ENCODE measurements around the gene TRIM33. TPM values are rescaled to one million over a fixed set of nuclear protein-coding genes. Genes with fewer than 3 reads are reported as not detected.
"Not testable (repeated sequence)": the region's sequence is repeated elsewhere in the genome, so short reads cannot be mapped to it uniquely, and the experiment has no call there.

TRIM33 gene
- total RNA-seq, 1 donor from 2014 or later = 15.3 TPM

DNA sequence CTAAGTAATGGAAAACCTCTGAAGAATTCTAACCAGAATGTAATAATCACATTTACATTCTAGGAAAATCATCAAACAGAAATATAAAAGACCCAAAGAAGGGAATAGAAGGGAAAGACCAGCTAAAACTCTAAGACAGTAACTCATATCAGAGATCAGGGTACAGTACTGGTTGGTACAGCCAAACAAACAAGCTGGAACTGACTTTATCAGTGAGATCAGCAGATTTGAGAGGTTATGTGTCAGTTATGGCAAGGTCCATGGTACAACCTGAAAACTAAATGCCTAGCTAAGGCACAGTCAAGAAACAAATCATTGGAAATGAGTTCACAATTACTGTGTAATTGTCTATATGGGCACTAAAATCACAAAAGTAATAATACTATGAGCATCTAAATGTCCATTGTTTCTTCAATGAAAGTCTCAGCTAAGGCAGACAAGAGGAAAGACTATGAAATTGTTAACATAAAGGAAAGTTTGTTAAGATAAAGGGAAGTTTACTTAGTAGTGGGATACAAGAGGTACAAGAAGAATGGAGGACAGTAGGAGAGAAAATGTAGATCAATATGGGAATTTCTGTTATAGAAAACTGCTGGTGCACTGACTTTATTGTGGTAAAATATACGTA is 75.8 kb downstream of the TRIM33 start:
- DNase-seq (ENCODE audit: low read depth) = no peak

DNA sequence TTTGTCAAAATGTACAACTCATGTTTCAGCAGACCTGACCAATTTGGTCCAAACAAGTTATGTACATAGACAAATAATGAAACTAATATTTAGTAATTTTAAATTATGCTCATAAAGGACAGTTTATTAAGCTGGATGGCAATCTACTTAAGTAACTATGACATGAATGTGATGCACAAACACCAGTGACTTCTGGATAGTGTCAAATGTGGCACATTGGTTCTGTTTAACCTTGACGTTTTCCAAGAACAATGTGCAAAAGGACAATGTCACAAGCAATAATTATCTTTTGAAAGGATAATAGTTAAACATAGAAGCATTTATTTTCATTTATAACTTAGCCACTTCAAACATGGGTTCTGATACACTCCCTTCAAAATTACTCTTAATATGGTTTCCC is 80.0 kb downstream of the TRIM33 start:
- DNase-seq (ENCODE audit: low read depth) = no peak
- TF ChIP-seq, protein P1, sequence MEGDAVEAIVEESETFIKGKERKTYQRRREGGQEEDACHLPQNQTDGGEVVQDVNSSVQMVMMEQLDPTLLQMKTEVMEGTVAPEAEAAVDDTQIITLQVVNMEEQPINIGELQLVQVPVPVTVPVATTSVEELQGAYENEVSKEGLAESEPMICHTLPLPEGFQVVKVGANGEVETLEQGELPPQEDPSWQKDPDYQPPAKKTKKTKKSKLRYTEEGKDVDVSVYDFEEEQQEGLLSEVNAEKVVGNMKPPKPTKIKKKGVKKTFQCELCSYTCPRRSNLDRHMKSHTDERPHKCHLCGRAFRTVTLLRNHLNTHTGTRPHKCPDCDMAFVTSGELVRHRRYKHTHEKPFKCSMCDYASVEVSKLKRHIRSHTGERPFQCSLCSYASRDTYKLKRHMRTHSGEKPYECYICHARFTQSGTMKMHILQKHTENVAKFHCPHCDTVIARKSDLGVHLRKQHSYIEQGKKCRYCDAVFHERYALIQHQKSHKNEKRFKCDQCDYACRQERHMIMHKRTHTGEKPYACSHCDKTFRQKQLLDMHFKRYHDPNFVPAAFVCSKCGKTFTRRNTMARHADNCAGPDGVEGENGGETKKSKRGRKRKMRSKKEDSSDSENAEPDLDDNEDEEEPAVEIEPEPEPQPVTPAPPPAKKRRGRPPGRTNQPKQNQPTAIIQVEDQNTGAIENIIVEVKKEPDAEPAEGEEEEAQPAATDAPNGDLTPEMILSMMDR (conservative IDR thresholded peaks at IDR 0.05; ENCODE audit: low read depth, low read length) = no peak
- no peak overlapping the region for H3K4me3 ChIP-seq (ENCODE audit: low read depth, low read length)

More for the DNA sequence above, 75.8 kb downstream of the TRIM33 start:
- no peak overlapping the region for H3K4me3 ChIP-seq (ENCODE audit: low read depth, low read length)
- TF ChIP-seq, protein P1 (conservative IDR thresholded peaks at IDR 0.05; ENCODE audit: low read depth, low read length) = no peak

DNA sequence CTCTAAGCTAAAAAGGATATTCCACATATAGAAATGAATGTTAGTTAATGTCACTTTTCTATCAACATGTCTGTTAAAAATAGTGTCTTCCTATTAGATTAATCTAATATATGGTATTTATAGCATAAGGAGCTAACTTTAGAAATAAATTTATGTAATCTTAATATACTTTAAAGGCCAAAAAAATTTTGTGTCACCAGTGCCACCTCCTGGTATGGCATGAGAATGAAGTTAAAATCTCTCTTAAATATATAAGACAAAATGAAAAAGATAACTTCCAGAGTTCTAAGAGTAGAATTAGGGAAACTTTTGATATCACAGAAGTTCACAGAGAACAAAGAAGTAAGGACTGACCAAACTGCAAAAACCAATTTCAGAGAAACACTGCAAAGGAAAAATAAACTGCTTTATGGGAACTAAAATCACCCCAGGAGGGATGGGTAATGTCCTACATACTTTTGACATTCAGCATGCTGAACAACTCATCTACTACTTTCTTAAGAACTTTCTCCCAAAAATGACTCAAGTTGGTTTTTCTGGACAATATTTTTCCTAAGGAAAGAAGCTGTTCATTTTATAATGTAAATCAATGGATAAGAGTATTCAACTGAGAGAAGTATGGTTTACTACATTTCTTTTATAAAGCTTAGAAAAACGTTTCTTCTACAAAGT is 82.8 kb downstream of the TRIM33 start:
- DNase-seq (ENCODE audit: low read depth) = no peak
- H3K4me3 ChIP-seq (ENCODE audit: low read depth, low read length) = no peak overlapping the region
- TF ChIP-seq, protein P1 (conservative IDR thresholded peaks at IDR 0.05; ENCODE audit: low read depth, low read length) = peak; percentile 52

DNA sequence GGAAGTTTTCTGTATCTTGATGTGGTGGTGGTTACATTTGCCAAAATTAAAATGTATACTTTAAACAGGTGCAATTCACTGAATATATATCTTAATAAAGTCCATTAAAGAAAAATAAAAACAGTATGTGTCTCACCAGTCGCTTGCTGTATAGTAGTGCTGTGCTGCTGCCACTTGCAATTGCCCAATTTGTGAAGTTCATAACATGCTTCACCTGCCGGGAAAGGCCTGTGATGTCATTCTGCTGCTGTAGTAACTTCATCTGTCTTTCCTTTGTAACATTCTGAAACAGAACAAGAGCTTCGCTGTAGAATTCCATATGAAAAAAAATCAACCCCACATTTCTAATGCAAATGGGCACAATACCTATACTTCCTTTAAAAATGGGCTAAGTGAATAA is 83.4 kb downstream of the TRIM33 start:
- H3K4me3 ChIP-seq (ENCODE audit: low read depth, low read length) = no peak overlapping the region
- no peak for DNase-seq (ENCODE audit: low read depth)
- TF ChIP-seq, protein P1 (conservative IDR thresholded peaks at IDR 0.05; ENCODE audit: low read depth, low read length) = no peak

DNA sequence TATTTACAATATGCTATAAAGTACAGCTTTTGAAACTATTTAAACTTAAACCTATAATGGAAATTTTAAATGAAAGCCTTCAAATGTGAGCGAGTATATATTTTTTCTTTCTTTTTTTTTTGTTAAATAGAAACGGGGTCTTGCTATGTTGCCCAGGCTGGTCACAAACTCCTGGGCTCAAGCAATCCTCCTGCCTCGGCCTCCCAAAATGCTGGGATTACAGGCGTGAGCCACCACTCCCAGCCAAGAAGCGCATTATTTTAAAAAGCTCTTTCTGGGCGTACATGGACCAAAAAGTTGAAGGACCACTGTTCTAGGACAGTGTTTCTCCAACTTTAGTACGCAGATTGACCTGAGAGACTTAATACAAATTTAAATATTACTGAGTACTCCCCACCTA is 87.5 kb downstream of the TRIM33 start:
- H3K4me3 ChIP-seq (ENCODE audit: low read depth, low read length) = no peak overlapping the region
- DNase-seq (ENCODE audit: low read depth) = no peak
- TF ChIP-seq, protein P1 (conservative IDR thresholded peaks at IDR 0.05; ENCODE audit: low read depth, low read length) = no peak

DNA sequence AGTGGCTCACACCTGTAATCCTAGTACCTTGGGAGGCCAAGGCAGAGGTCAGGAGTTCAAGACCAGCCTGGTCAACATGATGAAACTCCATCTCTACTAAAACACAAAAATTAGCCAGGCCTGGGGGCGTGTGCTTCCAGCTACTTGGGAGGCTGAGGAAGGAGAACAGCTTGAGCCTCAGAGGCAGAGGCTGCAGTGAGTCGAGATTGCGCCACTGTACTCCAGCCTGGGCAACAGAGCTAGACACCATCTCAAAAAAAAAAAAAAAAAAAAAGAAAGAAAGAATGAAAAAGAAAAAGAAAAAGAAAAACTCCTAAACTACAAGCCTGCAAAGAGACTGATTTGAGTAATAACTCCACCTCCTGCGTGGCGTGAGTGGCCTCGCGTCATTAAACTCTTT is 92.1 kb downstream of the TRIM33 start:
- not testable (repeated sequence) for H3K4me3 ChIP-seq (ENCODE audit: low read depth, low read length); DNase-seq (ENCODE audit: low read depth)

DNA sequence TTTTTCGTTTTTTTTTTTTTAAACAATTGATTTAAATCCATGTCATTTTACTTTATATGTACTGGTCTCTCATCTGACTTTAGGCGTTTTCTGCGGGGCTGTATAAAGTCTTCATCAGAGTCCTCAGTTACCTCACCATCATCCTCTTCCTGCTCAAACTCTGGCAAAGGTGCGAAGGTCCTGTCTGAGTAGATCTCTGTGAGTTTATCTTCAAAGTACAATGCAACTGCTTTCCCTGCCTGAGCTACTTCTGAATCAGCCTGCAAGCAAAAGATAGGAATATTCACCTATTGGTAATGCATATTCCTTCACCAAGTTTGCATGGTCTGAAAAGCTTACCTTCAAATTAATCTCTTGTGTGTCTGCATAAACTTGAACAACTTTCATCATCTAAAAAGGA is 113.4 kb downstream of the TRIM33 start:
- TF ChIP-seq, protein P1 (conservative IDR thresholded peaks at IDR 0.05; ENCODE audit: low read depth, low read length) = no peak
- no peak overlapping the region for H3K4me3 ChIP-seq (ENCODE audit: low read depth, low read length)
- no peak for DNase-seq (ENCODE audit: low read depth)
